Keratinocyte (primary cell): ENCODE measurements around the gene KIAA1210. TPM values are rescaled to one million over a fixed set of nuclear protein-coding genes. Genes with fewer than 3 reads are reported as not detected.

ENCODE experiments used
- DNase-seq: peaks from one replicate; pipeline ENCODE4 v3.0.0-alpha.2; 2011; ENCODE audit warnings: low read depth, missing footprints, low spot score
- FAIRE-seq: peaks from 2 replicates; lab custom pipeline; 2011; peaks lifted over from hg19 to GRCh38; lab: Jason Lieb, UNC
- H2AFZ ChIP-seq: 2 replicates; pipeline ENCODE4 v1.6.0; 2012; ENCODE audit warnings: low read length, control low read depth, inconsistent platforms; ENCODE audit not compliant: control insufficient read depth
- H3K27ac ChIP-seq: 2 replicates; pipeline ENCODE4 v1.5.1; 2011; ENCODE audit warnings: low read length; ENCODE audit not compliant: control insufficient read depth, insufficient read depth
- H3K27me3 ChIP-seq: 3 replicates; pipeline ENCODE4 v1.6.0; 2011; ENCODE audit warnings: low read length; ENCODE audit not compliant: control insufficient read depth, insufficient read depth; ENCODE audit errors: extremely low read depth
- H3K36me3 ChIP-seq, 2 experiments: 2 replicates in 1 of 2; 3 replicates in 1 of 2; pipeline ENCODE4 v1.5.1; 2011; ENCODE audit warnings: low read length in 2 of 2, mild to moderate bottlenecking in 1 of 2; ENCODE audit not compliant: control insufficient read depth in 2 of 2, insufficient read depth in 2 of 2; ENCODE audit errors: extremely low read depth in 1 of 2
- H3K4me1 ChIP-seq: 3 replicates; pipeline ENCODE4 v1.5.1; 2011; ENCODE audit warnings: low read length; ENCODE audit not compliant: control insufficient read depth, insufficient read depth; ENCODE audit errors: extremely low read depth
- H3K4me2 ChIP-seq: 3 replicates; pipeline ENCODE4 v1.6.0; 2011; ENCODE audit warnings: low read depth, low read length; ENCODE audit not compliant: control insufficient read depth, insufficient read depth; ENCODE audit errors: extremely low read depth
- H3K4me3 ChIP-seq, 3 experiments: fragments of 200-600 bp in 1 of 3; sonication (generic) in 1 of 3; 2 replicates in 2 of 3; 3 replicates in 1 of 3; pipeline ENCODE4 v1.5.1; 2011 to 2016; ENCODE audit warnings: low read length in 3 of 3, mild to moderate bottlenecking in 3 of 3, control low read depth in 2 of 3, inconsistent platforms in 1 of 3, low read depth in 1 of 3, mixed read lengths in 1 of 3, mixed run types in 1 of 3, moderate library complexity in 1 of 3; ENCODE audit not compliant: control insufficient read depth in 2 of 3, insufficient read depth in 2 of 3; ENCODE audit errors: extremely low read depth in 1 of 3
- H3K79me2 ChIP-seq: 2 replicates; pipeline ENCODE4 v1.6.0; 2012; ENCODE audit warnings: low read length; ENCODE audit not compliant: control insufficient read depth, insufficient read depth
- H3K9ac ChIP-seq: 3 replicates; pipeline ENCODE4 v1.6.0; 2011; ENCODE audit warnings: low read length; ENCODE audit not compliant: control insufficient read depth, insufficient read depth; ENCODE audit errors: extremely low read depth
- H3K9me1 ChIP-seq: 3 replicates; pipeline ENCODE4 v1.6.0; 2011; ENCODE audit warnings: low read length; ENCODE audit not compliant: control insufficient read depth, insufficient read depth; ENCODE audit errors: extremely low read depth
- H3K9me3 ChIP-seq: 2 replicates; pipeline ENCODE4 v1.5.1; 2012; ENCODE audit warnings: low read depth, low read length; ENCODE audit not compliant: control insufficient read depth
- H4K20me1 ChIP-seq: 3 replicates; pipeline ENCODE4 v1.6.0; 2011; ENCODE audit warnings: low read length; ENCODE audit not compliant: control insufficient read depth, insufficient read depth; ENCODE audit errors: extremely low read depth
- CTCF ChIP-seq, 3 experiments: IDR thresholded peaks in 1 of 3; conservative IDR thresholded peaks in 1 of 3; optimal IDR thresholded peaks in 1 of 3; 2 replicates in 2 of 3; 3 replicates in 1 of 3; pipeline versions ENCODE3 to v1.5.1; 2011; ENCODE audit warnings: low read length in 3 of 3, mild to moderate bottlenecking in 3 of 3, moderate library complexity in 2 of 3, control low read depth in 1 of 3, inconsistent platforms in 1 of 3; ENCODE audit not compliant: insufficient read depth in 2 of 3; ENCODE audit errors: extremely low read depth in 1 of 3
- EZH2 ChIP-seq: IDR thresholded peaks from one replicate; pipeline ENCODE4 v1.6.1; 2012; ENCODE audit warnings: inconsistent platforms, mild to moderate bottlenecking, low read length, moderate library complexity
- dilution Hi-C: fragments of 300-500 bp; cut with MboI; formaldehyde crosslinking; loops from one replicate; pipeline ENCODE4 v1.7.0; 2020; ENCODE audit warnings: low sequenced_read_pairs; ENCODE audit not compliant: extremely low pct_ligation_motif_present
- polyA plus RNA-seq, 5 experiments: library from polyadenylated mRNA; depleted of rRNA in 3 of 5; stranded (reverse) in 3 of 5; stranded (forward) in 1 of 5; unstranded in 1 of 5; fragments of >200 nt; gene quantifications; 1 replicate in 1 of 5; 2 replicates in 3 of 5; 3 replicates in 1 of 5; pipeline versions ENCODE4 v1.2.1 to v1.2.3, GENCODE V29; 2011 to 2012; ENCODE audit warnings: missing spikeins in 2 of 5, low read depth in 1 of 5, low replicate concordance in 1 of 5

Gene KIAA1210
- polyA plus RNA-seq, 1 donor (not counting 4 experiments of a cell fraction or from before 2014, with no cell fraction given) = not detected

DNA sequence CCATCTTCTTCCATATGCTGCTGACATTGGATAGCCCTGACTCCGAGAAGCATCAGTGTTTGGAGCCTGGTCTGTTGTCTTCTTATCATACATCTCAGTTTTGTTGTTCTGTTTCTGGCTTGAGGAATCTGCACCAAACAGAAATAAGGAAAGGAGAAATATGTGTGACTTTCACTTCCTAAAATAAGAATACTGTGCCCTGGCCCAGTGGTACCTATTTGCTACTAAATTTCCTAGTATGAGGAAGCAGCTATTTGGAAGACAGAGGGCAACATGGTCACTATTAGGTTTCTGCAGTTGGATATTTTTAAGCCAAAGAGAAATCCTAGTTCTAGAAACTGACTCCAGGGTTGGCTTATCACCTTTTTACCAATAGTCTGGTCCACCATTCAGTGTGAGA lies 38.0 kb downstream of the KIAA1210 start:
- DNase-seq = no peak
- Histone ChIP-seq H4K20me1 (no peaks in the 10 kb centered on the region), H3K36me3 (no peaks in the 10 kb centered on the region), H3K9me3 (no peaks in the 10 kb centered on the region), H3K4me2 (no peak overlapping the region), H3K27me3 (peaks cover 7% of the 10 kb centered on the region), H3K4me1 (no peaks in the 10 kb centered on the region), H3K4me3 (no peak overlapping the region), H3K9me1 (no peaks in the 10 kb centered on the region), H3K79me2 (no peaks in the 10 kb centered on the region), H2AFZ (no peak overlapping the region), H3K27ac (no peak overlapping the region), H3K9ac (no peak overlapping the region)
- FAIRE-seq = no peak
- no peak for TF ChIP-seq EZH2
- no peak for TF ChIP-seq CTCF (optimal IDR thresholded peaks at IDR 0.05 in 1 of 3, IDR thresholded peaks at IDR 0.05 in 1 of 3, conservative IDR thresholded peaks at IDR 0.05 in 1 of 3; ENCODE audit: extremely low read depth in 1 of 3, insufficient read depth in 2 of 3, low read length in 3 of 3)
- dilution Hi-C loops = no loop called here

GRCh38 chrX:119087121-119087520 lies 40.5 kb downstream of the KIAA1210 start:
- Histone ChIP-seq H3K4me3 (no peak overlapping the region), H4K20me1 (no peaks in the 10 kb centered on the region), H3K4me2 (no peak overlapping the region), H3K9me1 (no peaks in the 10 kb centered on the region), H3K9me3 (no peaks in the 10 kb centered on the region), H3K27ac (no peak overlapping the region), H3K27me3 (peaks cover 7% of the 10 kb centered on the region), H3K9ac (no peak overlapping the region), H3K79me2 (no peaks in the 10 kb centered on the region), H2AFZ (no peak overlapping the region), H3K4me1 (no peaks in the 10 kb centered on the region), H3K36me3 (no peaks in the 10 kb centered on the region)
- no peak for TF ChIP-seq EZH2
- no peak for TF ChIP-seq CTCF (optimal IDR thresholded peaks at IDR 0.05 in 1 of 3, IDR thresholded peaks at IDR 0.05 in 1 of 3, conservative IDR thresholded peaks at IDR 0.05 in 1 of 3; ENCODE audit: extremely low read depth in 1 of 3, insufficient read depth in 2 of 3, low read length in 3 of 3)
- DNase-seq (no peak), FAIRE-seq (no peak)
- dilution Hi-C loops = no loop called here
